GM23248 (cell line): ENCODE data around the gene CEP295NL.

Source experiments
- EZH2 ChIP-seq: fragments of 200-600 bp; sonication (generic); IDR thresholded peaks from 2 replicates; pipeline ENCODE4 v1.6.1; 2018; ENCODE audit warnings: antibody characterized with exemption, mild to moderate bottlenecking; ENCODE audit not compliant: insufficient read depth, poor library complexity, severe bottlenecking
- EZH2phosphoT487 ChIP-seq: fragments of 200-600 bp; sonication (generic); IDR thresholded peaks from 2 replicates; pipeline ENCODE4 v1.6.1; 2018; ENCODE audit warnings: antibody characterized with exemption, moderate library complexity, mild to moderate bottlenecking, low read depth; ENCODE audit not compliant: insufficient read depth

- no peak for TF ChIP-seq EZH2phosphoT487
- TF ChIP-seq EZH2 = no peak
Observed at GRCh38 chr17:78890498-78890897, 12.5 kb downstream of the CEP295NL start.
